Measurements from ENCODE around the gene SH2D5.
"Not testable (repeated sequence)": the region's sequence is repeated elsewhere in the genome, so short reads cannot be mapped to it uniquely, and the experiment has no call there.

SH2D5 gene

GRCh38 chr1:20727746-20728316 lies 4.7 kb downstream of the SH2D5 start:
- DNase-seq: no peak

GRCh38 chr1:20726932-20727745 lies 5.4 kb downstream of the SH2D5 start:
- DNase-seq: no peak

- no peak for DNase-seq
These were observed 6.2 kb downstream of the SH2D5 start for GRCh38 chr1:20726118-20726911.

GRCh38 chr1:20725189-20726117 lies 7.0 kb downstream of the SH2D5 start:
- DNase-seq: no peak

GRCh38 chr1:20724364-20725188 lies 7.9 kb downstream of the SH2D5 start:
- no peak for DNase-seq

- no peak for DNase-seq
These were observed 8.8 kb downstream of the SH2D5 start for GRCh38 chr1:20723537-20724363.

GRCh38 chr1:20723159-20723536 lies 9.4 kb downstream of the SH2D5 start:
- DNase-seq: no peak

- no peak for DNase-seq
These were observed 11.1 kb downstream of the SH2D5 start for GRCh38 chr1:20721117-20722061.

- no peak for DNase-seq
These were observed 11.8 kb downstream of the SH2D5 start for GRCh38 chr1:20720631-20721091.

- no peak for DNase-seq
These were observed 12.5 kb downstream of the SH2D5 start for GRCh38 chr1:20719871-20720620.

- DNase-seq: no peak
These were observed 13.2 kb downstream of the SH2D5 start for GRCh38 chr1:20719261-20719660.

GRCh38 chr1:20718343-20718882 lies 14.1 kb downstream of the SH2D5 start:
- DNase-seq: not testable (repeated sequence)

GRCh38 chr1:20717452-20718342 lies 14.8 kb downstream of the SH2D5 start, which contains the start of gene KIF17:
Gene KIF17 (minus strand): TSS chr1:20718007. CDS start chr1:20717706, 301 bp downstream.
- DNase-seq: peak; percentile 66

- DNase-seq: no peak
These were observed 16.3 kb downstream of the SH2D5 start for GRCh38 chr1:20716232-20716631.

GRCh38 chr1:20715406-20715805 lies 17.1 kb downstream of the SH2D5 start:
- DNase-seq: no peak

GRCh38 chr1:20713440-20713839 lies 19.1 kb downstream of the SH2D5 start:
- no peak for DNase-seq

GRCh38 chr1:20712215-20712577 lies 20.3 kb downstream of the SH2D5 start:
- no peak for DNase-seq

All from central memory CD4-positive, alpha-beta T cell (primary cell).